Astrocyte of the spinal cord (primary cell): ENCODE measurements around the gene PTPRD.

Experiments used
- DNase-seq: peaks from one replicate; pipeline ENCODE4 v3.0.0; 2011; ENCODE audit warnings: low read depth, low spot score
- H3K4me3 ChIP-seq: 2 replicates; pipeline ENCODE4 v1.5.1; 2011; ENCODE audit warnings: low read depth, mild to moderate bottlenecking, low read length, moderate library complexity
- in situ Hi-C: cut with HindIII; loops from 2 replicates; pipeline ENCODE4 v1.10.0; 2017; ENCODE audit warnings: low sequenced_read_pairs
- TF ChIP-seq, protein P1 (sequence below): IDR thresholded peaks from 2 replicates; pipeline ENCODE4 v1.5.1; 2012; ENCODE audit warnings: low read depth, mild to moderate bottlenecking, low read length, inconsistent platforms

Gene PTPRD

DNA sequence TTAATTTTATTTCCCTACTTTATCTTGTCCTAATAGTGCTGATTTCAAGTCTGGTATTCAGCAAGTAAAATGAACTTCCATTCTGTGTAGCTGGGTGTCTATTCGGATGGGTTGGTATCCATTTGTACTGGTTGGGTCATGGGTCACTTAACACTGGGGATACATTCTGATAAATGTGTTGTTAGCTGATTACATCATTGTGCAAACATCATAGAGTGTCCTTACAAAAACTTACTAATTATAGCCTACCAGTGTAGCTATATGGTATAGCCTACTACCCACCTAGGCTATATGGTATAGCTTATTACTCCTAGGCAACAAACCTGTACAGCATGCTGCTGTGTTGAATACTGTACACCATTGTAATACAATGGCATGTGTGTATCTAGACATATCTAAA is 1439.5 kb downstream of the PTPRD start:
- no peak overlapping the region for H3K4me3 ChIP-seq
- in situ Hi-C loops, result no loop called here
- no peak for DNase-seq
- TF ChIP-seq, protein P1, sequence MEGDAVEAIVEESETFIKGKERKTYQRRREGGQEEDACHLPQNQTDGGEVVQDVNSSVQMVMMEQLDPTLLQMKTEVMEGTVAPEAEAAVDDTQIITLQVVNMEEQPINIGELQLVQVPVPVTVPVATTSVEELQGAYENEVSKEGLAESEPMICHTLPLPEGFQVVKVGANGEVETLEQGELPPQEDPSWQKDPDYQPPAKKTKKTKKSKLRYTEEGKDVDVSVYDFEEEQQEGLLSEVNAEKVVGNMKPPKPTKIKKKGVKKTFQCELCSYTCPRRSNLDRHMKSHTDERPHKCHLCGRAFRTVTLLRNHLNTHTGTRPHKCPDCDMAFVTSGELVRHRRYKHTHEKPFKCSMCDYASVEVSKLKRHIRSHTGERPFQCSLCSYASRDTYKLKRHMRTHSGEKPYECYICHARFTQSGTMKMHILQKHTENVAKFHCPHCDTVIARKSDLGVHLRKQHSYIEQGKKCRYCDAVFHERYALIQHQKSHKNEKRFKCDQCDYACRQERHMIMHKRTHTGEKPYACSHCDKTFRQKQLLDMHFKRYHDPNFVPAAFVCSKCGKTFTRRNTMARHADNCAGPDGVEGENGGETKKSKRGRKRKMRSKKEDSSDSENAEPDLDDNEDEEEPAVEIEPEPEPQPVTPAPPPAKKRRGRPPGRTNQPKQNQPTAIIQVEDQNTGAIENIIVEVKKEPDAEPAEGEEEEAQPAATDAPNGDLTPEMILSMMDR, result no peak

DNA sequence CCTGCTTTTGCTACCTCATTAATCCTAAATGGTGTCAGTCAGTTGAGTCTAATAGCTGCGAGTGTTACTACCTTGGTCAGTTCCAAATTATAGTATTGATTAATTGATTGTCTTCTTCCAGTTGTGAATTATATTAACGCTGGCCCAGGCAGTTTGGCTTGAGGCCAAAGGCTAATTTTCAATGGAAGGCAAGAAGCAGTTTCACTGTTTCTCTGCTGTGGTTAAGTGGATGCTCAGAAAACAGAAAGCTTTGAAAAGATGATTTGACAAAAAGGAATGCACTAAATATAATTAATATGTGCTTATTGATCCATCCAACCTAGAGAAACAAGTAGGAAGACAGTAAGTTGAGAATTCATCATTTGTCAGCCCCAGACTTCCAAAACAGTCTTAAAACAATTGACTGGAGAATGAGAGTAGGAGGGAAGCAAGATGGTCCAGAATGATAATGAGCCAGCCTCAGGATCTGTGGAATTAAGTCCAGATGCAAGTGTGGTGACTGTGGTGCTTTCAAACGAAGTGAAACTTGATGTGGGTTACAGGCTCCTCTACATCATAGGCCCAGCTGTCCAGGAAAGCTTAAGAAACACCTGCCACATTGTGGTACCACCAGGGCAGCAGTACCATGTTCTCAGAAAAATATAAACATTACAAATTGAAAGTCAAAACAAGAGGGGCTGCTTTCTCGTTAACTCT is 1442.2 kb downstream of the PTPRD start:
- in situ Hi-C loops, result no loop called here
- no peak overlapping the region for H3K4me3 ChIP-seq
- DNase-seq, result no peak
- TF ChIP-seq, protein P1, result no peak

DNA sequence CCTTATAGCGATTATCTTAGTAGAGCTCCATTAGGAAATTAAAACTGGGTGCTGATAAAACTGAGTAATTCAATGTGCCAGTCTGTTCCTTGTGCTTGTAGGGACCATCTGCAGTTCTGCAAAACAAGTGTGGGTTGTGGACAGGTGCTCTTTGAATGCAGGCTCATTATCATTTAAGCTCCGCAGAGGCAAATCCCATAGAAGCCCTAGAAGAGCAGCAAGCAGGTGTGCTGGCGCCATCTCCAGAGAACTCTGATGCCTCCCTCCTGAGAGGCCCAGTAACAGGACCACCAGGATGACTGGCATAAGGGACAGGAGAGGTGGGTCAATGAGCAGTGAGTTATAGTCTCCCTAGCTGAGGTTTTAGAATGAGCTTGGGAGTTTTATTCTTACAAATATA is 1470.8 kb downstream of the PTPRD start:
- H3K4me3 ChIP-seq, result no peak overlapping the region
- TF ChIP-seq, protein P1, result no peak
- in situ Hi-C loops, result no loop called here
- DNase-seq, result no peak

DNA sequence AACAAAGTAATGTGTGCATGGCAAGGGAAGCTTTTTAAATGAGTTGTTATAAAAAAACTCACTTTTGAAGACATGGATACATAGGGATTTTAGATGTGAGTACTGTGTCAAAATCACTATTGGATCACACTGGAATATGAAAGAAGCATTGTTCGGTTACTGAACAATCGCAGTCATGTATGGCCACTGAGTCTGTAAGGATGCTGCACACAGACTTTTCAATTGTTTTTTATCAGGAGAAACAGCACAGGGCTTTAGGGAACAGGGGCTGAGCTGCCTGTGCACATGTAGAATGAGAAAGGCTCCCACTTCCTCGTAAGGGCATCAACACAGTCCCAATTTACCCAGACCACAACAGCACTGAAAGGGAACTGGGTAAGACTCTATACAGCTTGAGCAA is 1479.3 kb downstream of the PTPRD start:
- no peak overlapping the region for H3K4me3 ChIP-seq
- no peak for DNase-seq
- in situ Hi-C loops, result no loop called here
- TF ChIP-seq, protein P1, result no peak

DNA sequence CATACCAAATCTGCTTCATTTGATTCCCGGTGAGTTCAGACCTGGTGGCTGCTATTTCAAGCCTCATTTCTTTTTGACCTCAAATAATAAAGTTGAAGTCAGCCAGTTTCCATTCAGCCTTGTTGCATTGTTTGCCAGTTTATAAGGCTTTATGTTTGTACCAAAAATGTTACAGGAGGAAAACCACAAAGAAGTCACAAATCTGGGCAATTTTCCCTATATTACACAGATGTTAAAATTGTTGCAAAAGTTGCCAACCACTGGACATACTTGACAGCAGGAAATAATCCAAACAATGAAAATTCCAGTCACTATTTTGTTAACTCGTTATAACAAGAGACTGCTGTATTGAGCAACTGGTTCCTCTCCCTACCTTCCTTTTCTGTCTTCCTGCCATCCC is 1488.2 kb downstream of the PTPRD start:
- H3K4me3 ChIP-seq, result no peak overlapping the region
- TF ChIP-seq, protein P1, result no peak
- in situ Hi-C loops, result no loop called here
- peak; percentile 26 for DNase-seq

DNA sequence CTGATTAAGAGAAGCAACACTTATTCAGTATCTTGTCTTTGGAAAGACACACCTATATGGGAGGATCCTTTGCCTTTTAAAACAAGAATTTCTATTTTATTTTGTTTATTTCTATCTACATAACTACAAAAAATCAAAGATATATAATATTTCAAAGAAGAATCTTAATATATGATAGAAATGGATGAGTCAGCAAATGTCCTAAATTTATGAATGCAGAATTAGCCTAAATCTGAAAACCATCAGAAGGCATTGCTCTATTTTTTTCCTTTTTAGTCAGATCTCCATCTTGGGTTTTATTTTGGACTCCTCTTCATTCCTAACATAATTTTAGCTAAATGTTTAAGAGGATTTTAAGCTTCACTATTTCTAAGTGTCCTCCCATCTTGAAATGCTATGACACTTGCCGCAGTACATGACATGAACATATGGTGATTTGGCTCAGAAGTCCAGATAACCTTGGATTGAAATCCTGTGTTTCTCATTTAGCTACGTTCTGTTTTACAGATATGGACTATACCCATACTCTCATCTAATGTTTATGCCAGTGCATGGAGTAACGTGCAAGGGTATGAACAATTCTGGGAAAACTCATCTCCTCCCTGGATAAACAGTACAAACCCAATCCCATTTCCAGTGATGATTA is 1490.4 kb downstream of the PTPRD start:
- in situ Hi-C loops, result no loop called here
- H3K4me3 ChIP-seq, result no peak overlapping the region
- DNase-seq, result no peak
- TF ChIP-seq, protein P1, result no peak
